GM19328 (cell line): ENCODE results near the gene KRT76.

Source experiments
- ATAC-seq: cut with Tn5 transposase; IDR thresholded peaks from one replicate; pipeline ENCODE4 v1.9.1; 2021; ENCODE audit warnings: mild to moderate bottlenecking, moderate library complexity; ENCODE audit not compliant: unreplicated experiment

Gene KRT76

DNA sequence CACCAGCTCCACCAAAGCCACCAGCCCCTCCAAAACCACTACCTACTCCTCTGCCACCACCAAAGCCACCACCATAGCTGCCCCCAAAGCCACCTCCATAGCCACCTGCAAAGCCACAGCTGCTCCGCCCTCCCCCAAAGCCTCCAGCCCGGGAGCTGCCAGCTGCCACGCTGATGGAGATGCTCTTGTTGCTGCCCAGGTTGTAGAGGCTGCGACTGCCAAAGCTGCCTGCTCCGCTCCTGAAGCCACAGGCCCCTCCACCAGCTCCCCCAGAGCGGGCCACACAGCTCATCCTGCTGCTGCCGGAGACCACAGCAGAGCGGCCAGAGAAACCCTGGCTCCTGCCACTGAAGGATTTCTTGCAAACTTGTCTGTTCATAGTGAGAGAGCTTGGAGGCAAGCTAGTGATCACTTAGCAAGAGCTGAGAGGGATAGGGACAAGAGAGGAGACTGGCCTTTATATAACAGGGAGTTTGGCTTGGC lies at the start of gene KRT76:
Gene KRT76 (minus strand): TSS at position 433 of the 483 bp plus-strand sequence. CDS start 54 bp downstream, at position 379.
- no peak for ATAC-seq

DNA sequence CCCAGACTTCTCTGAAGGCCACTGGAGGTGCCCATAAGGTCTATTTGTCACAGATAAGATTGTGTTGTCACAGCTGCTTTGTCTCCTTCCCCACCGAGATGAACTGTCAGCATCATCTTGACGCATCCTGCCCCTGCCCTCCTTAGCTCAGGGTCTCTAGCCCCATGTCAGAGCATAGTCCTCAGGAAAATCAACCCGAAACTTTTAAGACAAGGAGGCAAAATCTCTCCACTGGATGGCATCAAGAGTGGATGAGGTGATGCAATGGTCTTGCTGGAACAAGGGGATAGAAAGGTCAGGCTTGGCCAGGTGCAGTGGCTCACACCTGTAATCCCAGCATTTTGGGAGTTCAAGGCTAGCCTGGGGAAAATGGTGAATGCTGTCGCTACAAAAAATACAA lies 48.8 kb upstream of the KRT76 start:
- no peak for ATAC-seq

DNA sequence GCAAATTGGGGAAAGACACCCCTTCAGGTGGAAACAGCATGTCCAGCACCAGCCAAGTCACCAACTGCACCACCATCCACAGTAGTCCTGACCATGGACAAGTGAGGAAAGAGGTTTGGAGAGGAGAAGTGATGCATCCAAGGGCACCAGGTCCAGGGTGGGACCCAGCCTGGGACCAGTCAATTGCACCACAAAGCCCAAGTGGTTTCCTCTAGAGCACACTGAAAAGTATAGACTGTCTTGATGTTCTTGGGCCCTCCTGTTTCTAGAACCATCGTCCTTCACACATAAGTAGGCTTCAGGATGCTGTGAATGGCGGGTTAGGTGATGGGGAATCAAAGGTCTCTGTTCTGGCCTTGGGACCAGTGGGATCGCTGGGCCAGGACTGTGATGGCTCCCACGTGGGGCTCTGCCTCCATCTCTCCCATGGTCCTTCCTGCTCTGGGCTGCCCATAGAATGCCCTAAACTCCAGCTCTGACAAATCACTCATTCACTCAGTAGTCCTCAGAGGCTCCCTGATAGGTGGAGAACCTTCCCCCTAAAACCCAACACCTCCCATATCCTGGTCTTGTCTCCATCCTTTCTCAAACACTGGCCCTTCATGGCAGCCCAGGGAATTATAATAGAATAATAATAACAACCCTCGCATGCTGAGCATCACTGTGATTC lies 47.7 kb upstream of the KRT76 start:
- no peak for ATAC-seq

DNA sequence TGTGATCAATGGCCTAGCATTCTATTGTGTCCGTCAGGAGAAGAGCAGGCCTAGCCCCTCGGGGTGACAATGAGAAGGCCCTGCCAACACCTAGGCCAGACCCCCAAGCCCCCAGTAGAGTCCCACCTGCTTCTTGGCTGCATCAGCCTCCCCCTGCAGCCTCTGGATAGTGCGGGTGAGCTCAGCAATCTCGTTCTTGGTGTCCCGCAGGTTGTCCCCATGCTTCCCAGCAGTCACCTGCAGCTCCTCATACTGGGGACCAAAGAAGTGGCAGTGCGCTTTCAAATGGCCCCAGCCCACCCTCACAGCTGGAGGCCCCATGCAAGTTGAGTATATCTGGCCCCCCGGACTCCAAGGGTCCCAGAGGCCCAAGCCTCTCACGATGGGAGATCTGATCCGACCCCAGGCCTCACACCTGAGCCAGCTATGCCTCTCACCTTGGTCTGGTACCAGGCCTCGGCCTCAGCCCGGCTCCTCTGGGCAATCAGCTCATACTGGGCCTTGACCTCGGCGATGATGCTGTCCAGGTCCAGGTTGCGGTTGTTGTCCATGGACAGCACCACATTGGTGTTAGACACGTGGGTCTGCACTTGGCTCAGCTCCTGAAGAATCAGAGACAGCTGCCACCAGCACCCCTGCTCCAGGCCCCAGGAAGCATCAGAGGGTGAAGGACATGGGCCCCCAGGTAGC lies 46.8 kb upstream of the KRT76 start:
- ATAC-seq, result no peak

DNA sequence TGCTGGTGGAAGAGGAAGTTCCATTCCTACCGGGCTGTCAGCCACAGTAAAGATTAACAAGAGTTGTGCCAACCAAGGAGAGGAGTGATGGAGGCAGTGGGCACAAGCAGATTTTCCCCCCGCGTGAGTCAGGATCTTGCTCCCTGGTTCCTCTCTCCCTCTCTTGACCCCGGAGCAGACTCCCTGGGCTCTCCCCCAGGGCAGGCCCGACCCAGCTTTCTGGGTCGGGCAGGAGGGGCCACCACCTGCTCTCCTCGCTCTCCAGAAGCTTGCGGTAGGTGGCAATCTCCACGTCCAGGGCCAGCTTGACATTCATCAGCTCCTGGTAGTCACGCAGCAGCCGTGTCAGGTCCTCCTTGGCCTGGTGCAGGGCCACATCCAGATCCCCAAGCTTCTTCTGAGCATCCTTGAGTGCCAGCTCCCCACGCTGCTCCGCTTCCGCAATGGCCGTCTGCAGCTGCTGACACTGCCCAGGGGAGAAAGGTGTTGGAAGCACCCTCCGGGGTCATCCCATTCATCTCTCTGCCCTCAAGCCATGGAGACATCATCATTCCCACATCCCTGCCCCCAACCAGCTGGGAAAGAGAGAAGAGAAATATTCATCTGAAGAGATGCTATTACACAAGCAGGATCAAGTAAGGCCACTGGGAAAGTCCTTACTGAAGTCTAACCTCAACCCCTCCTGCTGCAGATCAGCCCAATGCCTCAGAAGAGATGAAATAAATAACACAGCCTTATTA lies 45.8 kb upstream of the KRT76 start:
- no peak for ATAC-seq

DNA sequence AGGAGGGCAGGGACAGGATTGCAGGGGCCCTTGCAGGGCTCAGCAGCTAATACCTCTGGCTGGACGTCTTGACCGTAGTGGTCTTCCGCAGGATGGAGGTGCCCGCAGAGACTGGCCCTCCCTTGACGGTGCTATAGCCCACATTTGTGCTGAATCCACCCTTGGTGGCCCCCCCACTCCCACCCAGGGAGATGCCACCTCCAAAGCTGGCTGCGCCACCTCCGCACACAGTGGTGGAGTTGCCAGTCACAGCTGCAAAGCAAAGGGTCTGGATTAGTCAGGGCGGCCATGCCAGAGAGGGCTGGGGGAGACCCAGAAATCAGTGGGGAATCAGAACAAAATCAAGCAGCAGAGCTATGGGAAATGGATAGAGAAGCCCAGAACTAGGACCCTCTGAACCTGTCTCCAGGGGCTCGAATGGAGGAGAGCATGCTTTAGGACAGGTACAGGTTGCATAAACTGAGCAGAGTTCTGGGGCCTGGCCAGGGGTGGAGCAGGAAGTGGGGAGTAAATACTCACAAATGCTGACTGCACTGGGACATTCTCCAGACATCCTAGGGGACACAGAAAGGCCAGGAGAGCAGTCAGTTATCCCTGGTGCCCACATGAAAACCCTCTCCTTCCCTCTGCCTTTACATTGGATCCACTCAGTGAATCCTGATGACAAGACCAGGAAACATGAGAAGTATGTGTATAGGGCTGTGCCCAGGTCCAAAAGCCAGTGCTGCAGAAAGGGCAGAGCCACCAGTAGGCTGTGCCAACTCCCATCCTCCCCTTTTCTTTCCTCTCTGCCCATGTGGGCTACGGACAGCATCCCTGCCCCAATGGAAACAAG lies 44.9 kb upstream of the KRT76 start:
- no peak for ATAC-seq

DNA sequence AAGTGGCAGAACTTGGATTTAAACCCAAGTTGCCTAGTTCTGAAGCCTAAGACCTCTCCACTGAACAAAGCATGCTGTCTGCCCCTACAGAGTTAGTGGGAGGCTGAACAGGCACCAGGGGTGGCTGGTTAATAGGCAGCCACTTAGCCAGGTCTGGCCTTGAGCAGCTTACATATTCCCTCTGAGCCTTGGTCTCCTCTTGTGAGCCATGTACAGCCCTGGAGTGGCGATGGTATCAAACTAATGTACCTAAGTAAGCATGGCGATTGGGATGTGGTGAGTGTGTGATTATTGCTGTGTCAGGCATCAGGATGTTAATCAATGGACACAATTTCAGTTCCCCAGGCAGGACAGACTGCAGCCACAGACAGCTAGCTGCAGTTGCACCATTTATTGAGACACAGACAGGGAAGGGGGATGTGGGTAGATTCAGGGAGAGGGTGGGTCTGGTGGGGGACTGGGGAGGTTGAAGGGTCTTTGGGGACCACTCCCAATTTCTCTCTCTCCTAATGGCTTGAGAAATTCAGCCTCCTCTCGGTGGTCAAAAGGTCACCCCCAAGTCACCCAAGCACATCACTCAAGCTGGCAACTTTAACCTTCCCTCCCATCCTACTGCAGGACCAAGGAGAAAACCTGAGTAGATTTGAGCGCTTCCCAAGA lies 44.1 kb upstream of the KRT76 start:
- no peak for ATAC-seq

DNA sequence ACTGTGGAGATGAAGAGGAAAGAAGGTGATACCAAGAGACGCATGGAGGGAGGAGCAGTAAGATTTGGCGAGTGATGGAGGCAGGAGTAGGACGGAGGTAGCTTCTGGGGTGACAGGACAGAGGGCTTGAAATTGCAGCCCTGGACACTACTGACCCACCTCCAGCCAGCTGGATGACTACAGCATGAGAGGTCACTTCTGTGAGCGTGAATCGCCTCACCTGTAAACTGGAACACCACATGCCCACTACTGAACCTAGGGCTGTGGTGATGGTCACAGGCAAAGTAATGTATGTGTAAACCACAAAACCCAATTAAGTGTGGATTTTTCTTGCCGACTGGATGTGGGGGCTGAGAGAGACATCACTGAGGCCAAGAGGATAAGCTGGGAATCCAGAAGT lies 43.4 kb upstream of the KRT76 start:
- no peak for ATAC-seq

DNA sequence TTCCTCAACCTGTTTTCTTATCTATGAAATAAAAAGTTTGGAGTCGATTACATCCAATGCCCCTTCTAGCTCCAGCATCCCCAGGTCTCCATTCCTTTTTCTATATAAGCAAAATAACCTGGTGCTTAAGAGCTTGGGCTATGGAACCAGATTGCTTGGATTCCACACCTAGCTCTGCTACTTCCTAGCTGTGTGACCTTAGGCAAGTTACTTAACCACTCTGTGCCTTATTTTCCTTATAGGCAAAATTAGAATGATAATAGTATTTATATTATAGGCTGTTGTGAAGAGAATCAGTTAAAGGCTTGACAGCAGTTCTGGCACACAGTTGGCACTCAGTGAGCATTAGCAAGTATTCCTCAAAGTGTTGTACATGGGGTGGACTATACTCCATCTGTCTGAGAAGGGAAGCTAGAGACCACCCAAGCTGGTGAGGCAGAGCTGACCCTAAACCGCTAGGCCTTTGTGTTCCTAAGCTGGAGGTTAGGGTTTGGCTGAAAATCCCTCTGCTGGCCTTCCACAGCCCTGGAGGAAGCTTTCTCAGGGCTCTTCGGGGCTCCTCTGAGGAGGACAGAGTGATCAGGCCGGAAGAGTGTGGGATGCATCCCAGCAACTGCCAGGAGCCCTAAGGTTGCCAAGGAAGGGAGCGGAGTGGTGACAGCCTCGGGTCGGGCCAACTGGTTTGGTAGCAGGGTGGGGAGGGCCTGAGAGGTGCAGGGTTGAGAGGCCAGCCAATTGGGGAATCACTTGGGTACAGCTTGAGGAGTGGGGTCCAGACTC lies 42.8 kb upstream of the KRT76 start:
- ATAC-seq, result no peak

DNA sequence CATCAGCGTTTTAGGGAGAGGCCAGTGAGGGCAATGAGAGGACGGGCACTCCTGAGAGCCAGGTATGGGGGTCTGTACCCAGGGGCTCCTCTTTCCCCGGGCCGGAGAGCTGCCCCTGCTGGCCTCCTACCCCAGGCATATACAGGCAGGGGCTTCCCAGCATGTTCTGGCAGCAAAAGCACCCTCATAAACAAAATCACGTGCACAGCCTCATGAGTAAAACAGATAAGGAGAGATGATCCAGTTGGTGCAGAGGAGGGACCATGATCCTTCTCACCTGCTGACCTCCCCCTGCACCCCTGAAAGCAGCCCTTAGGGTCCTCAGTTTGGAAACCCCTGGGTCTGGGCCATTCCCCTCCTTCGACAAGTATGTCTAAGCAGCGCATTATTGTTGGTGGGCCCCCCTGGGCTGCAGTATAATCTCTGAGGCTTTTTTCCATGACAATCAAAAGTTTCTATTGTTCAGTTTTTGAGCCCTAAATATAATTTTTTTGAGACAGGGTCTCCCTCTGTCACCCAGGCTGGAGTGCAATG lies 41.8 kb upstream of the KRT76 start:
- no peak for ATAC-seq

DNA sequence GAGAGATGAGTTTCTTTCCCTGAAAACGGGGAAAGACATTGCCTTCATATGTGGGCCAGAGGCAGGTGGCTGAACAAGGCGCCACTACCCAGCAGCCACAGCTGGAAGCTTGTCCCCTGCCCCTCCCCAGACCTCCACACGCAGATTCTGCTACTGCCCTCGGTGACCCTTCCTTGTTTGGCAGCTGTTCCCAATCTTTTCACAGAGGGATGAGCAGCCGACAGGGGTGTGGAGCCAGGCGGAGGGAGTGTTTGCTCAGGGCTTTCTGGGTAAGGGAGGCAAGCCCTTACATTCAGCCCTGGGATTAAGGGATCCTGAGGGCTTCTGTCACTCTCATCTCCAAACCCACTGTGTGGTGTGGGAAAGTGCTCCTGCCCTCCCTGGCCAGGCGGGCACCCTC lies 41.2 kb upstream of the KRT76 start:
- no peak for ATAC-seq

DNA sequence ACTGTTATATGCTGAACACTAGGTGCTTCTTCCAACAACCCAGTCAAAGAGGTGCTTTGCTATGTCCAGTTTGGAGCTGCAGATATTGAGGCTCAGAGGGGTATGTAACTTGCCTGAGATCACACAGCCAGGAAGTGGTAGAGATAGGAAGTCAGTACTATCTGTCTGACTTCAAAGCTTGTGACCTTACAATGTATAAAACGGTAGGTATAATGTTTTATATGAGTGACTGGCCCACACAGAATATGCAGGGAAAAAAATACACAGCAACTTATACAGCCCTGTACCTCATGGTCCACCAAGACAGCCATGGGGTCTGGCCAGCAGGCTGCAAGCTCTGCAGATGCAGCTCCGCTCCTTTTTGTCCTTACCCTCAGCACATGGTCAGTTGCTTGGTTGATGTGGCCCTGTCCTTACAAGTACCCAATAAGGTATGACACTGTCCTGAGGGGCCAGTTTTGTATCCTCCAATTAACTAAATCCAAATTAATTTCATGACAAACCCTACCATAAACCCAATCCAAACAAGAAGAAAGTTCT lies 40.6 kb upstream of the KRT76 start:
- ATAC-seq, result no peak

DNA sequence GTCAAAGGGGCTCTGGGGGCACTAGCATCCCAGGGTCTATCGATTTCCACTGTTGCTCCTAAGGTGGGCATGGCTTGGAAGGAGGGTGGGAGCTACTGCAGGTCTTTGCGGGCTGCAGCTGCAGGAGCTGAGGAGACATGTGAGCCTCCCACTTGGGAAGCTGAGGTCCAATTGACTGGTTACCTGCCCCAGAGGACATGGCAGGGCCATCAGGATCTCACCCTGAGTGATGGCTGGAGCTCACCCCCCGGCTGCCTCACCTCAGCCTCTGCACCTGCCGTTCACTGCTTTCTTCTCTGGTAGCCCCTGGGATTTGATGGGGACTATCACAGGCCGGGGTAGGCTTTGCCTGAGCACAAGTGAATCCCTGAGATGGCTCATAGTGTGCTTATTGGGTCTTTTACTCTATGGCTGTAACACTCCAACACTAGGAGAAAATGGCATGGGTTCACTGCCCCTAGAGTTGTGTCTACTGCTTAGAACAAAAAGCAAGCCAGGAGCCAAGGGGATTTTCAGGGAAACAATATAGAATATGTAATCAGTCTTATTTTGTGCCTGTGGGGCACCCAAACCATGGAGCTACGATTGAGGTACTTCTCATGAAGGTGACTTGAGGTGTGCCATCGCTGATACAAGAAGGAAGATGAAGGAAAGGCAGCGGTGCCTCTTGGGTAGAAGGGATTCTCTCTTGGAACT lies 40.0 kb upstream of the KRT76 start:
- no peak for ATAC-seq

DNA sequence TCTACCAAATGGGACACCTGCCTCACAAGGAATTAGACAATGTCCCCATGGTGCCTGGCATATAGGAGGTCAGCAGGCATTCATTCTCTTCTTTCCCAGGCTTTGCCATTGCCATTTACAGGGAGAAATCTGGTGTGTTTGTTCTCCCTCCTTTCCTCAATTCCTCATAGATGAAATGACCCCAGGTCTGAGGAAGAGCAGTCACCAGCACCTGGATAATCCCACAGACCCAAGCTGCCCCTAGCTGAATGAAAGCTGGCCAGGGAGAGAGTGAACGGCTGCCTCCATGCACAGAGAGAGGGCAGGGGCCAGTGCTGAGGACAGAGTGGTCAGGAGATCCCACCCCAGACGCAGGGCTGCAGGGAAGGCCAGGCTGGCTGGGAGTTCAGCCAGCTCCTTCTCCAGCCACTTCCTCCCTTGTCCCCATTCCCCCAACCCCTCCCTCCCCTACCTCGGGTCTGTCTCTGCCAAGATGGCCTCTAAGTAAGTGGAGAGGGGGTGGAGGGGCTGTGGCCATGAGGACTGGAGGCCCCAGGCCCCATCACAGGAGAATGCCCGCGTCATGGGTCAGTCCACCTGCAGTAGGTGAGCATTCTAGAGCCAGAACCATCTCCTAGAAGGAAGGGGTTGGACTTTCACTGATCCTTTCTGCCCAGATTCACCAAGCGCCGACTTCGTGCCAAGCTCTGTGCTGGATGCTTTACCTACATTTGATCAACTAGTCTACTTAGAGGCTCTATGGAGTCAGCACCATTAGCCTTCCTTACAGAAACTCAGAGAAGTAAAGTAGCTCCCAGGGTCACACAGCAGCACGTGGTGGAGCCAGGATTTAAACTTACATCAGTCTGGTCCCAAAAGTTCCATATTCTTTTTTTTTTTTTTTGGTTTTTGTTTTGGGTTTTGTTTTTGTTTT lies 38.8 kb upstream of the KRT76 start:
- no peak for ATAC-seq

DNA sequence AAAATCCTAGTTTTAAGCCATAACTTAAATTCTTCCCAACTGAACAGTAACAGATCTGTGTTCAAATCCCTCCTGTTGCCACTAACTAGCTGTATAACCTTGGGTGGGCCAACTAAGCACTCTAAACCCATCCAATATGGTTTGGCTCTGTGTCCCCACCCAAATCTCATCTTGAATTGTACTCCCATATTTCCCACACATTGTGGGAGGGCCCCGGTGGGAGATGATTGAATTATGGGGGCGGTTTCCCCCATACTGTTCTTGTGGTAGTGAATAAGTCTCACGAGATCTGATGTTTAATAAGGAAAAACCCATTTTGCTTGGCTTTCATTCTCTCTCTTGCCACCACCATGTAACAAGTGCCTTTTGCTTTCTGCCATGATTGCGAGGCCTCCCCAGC lies 38.0 kb upstream of the KRT76 start:
- no peak for ATAC-seq

DNA sequence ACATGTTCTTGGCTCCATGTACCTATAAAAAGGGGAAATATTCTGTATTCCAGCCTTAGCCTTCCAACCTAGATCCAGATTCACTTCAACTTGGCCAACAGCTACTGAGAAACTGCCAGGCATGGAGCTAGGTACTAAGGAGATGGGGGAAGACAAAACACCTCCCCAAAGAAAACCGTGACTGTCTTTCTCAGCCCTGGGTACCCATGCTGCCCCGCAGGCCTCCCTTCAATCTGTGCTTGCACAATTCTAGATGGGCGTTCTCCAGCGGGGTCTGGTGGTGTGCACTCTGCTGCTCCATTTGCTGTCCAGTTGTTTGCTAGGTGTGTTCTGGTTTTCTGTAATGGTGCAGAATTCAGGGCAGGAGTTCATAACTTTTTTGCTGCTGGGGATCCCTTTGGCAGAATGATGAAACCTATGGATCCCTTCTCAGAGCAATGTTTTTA lies 37.6 kb upstream of the KRT76 start:
- no peak for ATAC-seq

DNA sequence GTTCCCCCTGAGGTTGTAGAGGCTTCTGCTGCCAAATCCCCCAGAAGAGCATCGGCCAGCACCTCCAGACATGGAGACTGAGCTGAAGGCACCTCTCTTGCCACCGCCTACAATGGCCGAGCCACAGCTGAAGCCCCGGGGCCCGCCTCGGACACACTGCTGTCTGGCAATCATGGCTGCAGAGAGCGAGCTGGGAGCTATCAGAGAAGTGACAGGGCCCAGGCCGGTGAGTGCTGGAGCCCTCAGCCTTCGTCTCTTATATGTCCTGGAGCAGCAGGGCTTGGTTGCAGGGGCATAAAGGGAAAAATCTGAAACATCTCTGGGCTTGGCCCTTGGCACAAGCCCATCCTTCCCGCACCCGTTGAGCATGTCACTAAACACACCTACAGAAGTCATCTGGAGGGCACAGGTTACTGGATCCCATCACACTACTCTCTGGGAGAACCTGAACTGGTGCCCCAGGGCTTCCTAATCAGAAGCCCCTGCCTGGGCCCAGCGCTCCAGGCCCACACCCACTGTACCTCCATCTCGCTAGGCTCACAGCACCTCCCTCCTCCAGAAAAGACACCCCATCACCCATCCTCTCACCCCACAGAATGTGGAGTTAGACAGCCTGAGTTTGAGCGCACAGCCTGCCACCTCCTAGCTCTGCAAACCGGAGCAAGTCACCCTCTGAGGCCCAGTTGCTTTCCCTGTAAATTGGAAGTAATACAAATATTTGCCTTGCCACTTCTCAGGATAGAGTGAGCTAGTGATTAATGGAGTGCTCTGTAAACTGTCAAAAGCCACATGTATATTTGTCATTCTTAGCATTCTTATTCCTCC lies 37.0 kb upstream of the KRT76 start, which contains the start of gene KRT4:
Gene KRT4 (minus strand): TSS at position 232 of the 825 bp plus-strand sequence. CDS start 58 bp downstream, at position 174.
- no peak for ATAC-seq
